ENCODE data around the gene MYL6.

DNA sequence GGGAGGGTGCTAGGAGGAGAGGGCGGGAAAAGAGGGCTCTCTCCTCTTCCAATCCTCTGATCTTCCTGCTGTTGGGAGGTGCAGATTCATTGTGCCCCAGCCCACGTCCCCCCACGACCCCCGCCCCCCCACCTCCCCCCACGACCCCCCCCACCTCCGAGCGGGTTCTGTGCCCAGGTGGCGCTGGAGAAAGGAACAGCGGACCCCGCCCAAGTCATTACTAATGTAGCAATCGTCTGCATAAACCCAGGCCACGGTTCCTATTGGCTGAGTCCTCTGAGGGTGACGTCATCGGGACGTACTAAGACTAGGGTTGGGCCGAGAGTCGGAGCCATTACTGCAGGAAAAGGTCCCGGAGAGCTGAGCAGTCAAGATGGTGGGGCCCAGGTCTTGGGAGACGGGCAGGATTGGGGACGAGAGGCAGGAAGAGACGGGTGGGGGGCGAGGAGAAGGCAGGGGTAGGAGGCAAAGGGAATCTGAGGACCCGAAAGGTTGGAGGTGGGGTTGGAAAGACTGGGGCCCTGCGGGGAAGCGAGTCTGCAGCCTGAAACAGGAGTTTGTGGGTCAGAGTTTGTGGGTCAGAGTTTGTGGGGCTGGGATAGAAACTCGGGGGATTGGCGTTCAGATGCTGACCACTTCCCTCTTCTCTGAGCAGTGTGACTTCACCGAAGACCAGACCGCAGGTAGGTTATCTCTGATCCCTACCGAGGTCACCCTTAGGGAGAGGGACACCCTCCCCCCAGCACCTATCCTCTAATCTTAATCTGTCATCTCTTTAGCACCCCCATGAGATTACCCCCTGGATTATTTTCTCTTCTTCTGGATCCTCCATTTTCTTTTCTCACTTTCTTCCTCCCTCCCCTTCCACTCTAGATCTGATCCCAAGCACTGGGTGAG is at the start of gene MYL6:
- TF ChIP-seq, protein P1, sequence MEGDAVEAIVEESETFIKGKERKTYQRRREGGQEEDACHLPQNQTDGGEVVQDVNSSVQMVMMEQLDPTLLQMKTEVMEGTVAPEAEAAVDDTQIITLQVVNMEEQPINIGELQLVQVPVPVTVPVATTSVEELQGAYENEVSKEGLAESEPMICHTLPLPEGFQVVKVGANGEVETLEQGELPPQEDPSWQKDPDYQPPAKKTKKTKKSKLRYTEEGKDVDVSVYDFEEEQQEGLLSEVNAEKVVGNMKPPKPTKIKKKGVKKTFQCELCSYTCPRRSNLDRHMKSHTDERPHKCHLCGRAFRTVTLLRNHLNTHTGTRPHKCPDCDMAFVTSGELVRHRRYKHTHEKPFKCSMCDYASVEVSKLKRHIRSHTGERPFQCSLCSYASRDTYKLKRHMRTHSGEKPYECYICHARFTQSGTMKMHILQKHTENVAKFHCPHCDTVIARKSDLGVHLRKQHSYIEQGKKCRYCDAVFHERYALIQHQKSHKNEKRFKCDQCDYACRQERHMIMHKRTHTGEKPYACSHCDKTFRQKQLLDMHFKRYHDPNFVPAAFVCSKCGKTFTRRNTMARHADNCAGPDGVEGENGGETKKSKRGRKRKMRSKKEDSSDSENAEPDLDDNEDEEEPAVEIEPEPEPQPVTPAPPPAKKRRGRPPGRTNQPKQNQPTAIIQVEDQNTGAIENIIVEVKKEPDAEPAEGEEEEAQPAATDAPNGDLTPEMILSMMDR (IDR thresholded peaks at IDR 0.05), result no peak
- TF ChIP-seq POLR2A (IDR thresholded peaks at IDR 0.05) (peak in 3 of 4 donors; percentile 95 to 99 (median 99)), POLR2AphosphoS5 (IDR thresholded peaks at IDR 0.05) (peak; percentile 100)

Measured in stomach (tissue), 4 donors.